ENCODE measurements around the gene CELSR1.

- TF ChIP-seq POLR2AphosphoS5 (IDR thresholded peaks at IDR 0.05; ENCODE audit: low read depth, low read length) (no peak), CTCF (IDR thresholded peaks at IDR 0.05) (no peak)
These were observed 82.0 kb downstream of the CELSR1 start for GRCh38 chr22:46455446-46455845.
